SK-MEL-5 (cell line): ENCODE measurements around the gene LILRA6. TPM values are rescaled to one million over a fixed set of nuclear protein-coding genes. Genes with fewer than 3 reads are reported as not detected.

Experiments
- small RNA-seq, 2 experiments: library from RNA; depleted of rRNA; stranded (forward); fragments of <200 nt; gene quantifications; one replicate each; pipeline ENCODE3, GENCODE V24; 2014
- total RNA-seq: library from RNA; depleted of rRNA; stranded (reverse); fragments of >200 nt; shearing (Covaris generic); gene quantifications from 2 replicates; pipeline ENCODE4 v1.2.3, GENCODE V29; 2014; rRNA removed

LILRA6 gene
- total RNA-seq, 1 experiment from 2014 or later: 0.16 TPM

Small RNAs within 50 kb of the gene (small RNA-seq; reads per million reads assigned to genes)
- gene MIR4752 (0 reads per million in 2 experiments), gene RNU6-1307P (0 reads per million in 2 experiments)

Other genes with a start within 250 kb of the LILRA6 start
- gene VSTM1, start 178.9 kb downstream of the LILRA6 start, total RNA-seq: not detected in 2 replicates
- not detected in 2 replicates for gene TARM1, start 161.4 kb downstream of the LILRA6 start, total RNA-seq
- not detected in 2 replicates for gene OSCAR, start 142.0 kb downstream of the LILRA6 start, total RNA-seq
- gene NDUFA3, start 139.9 kb downstream of the LILRA6 start, total RNA-seq: 43.1 and 48.5 TPM in 2 replicates
- 33.4 and 39.5 TPM in 2 replicates for gene TFPT, start 127.1 kb downstream of the LILRA6 start, total RNA-seq
- 49.4 and 62.4 TPM in 2 replicates for gene PRPF31, start 127.0 kb downstream of the LILRA6 start, total RNA-seq
- gene CNOT3, start 105.0 kb downstream of the LILRA6 start, total RNA-seq: 5.4 and 7.7 TPM in 2 replicates
- gene LENG1, start 83.1 kb downstream of the LILRA6 start, total RNA-seq: 10.6 and 10.8 TPM in 2 replicates
- not detected in 2 replicates for gene TMC4, start 69.6 kb downstream of the LILRA6 start, total RNA-seq
- gene MBOAT7, start 53.2 kb downstream of the LILRA6 start, total RNA-seq: 32.8 and 33.6 TPM in 2 replicates
- gene TSEN34, start 51.5 kb downstream of the LILRA6 start, total RNA-seq: 46.1 and 49.0 TPM in 2 replicates
- 2,354 and 2,678 TPM in 2 replicates for gene RPS9, start 41.9 kb downstream of the LILRA6 start, total RNA-seq
- gene LILRB3, start 19.8 kb downstream of the LILRA6 start, total RNA-seq: 1.1 TPM in 1 of 2 replicates, not detected in the other
- gene LILRB5, start 14.5 kb upstream of the LILRA6 start, total RNA-seq: not detected in 2 replicates
- not detected in 2 replicates for gene LILRB2, start 38.3 kb upstream of the LILRA6 start, total RNA-seq
- gene LILRA5, start 70.4 kb upstream of the LILRA6 start, total RNA-seq: not detected in 2 replicates
- gene LILRA4, start 96.4 kb upstream of the LILRA6 start, total RNA-seq: not detected in 2 replicates
- not detected in 2 replicates for gene LAIR1, start 122.1 kb upstream of the LILRA6 start, total RNA-seq
- 0.77 and 0.93 TPM in 2 replicates for gene TTYH1, start 172.7 kb upstream of the LILRA6 start, total RNA-seq
- gene LENG8, start 206.4 kb upstream of the LILRA6 start, total RNA-seq: 7.8 and 8.5 TPM in 2 replicates
- 6.1 and 7.2 TPM in 2 replicates for gene LENG9, start 221.0 kb upstream of the LILRA6 start, total RNA-seq
- 0.26 and 0.43 TPM in 2 replicates for gene CDC42EP5, start 230.5 kb upstream of the LILRA6 start, total RNA-seq